A673 (cell line): ENCODE results near the gene GARIN1A.

ENCODE experiments used
- CTCF ChIP-seq: fragments of 300-800, 200-600 bp; sonication (generic); conservative IDR thresholded peaks from 2 replicates; pipeline ENCODE4 v1.5.1; 2017; ENCODE audit warnings: low read depth, mild to moderate bottlenecking, antibody characterized with exemption, low read length, moderate library complexity, mixed read lengths
- EZH2 ChIP-seq: fragments of 200-600 bp; sonication (generic); IDR thresholded peaks from 2 replicates; pipeline ENCODE4 v1.6.1; 2017; ENCODE audit warnings: borderline replicate concordance, low read depth, mild to moderate bottlenecking, mixed read lengths, antibody characterized with exemption, low read length; ENCODE audit not compliant: poor library complexity, severe bottlenecking

- TF ChIP-seq CTCF: no peak
- no peak for TF ChIP-seq EZH2
Observed at GRCh38 chr7:128705891-128706333, 33.8 kb downstream of the GARIN1A start.
